Thyroid gland (tissue), 4 donors: ENCODE data around the gene BCKDK.

ENCODE experiments used
- POLR2A ChIP-seq, 2 donors: fragments of 450-650 bp; IDR thresholded peaks; one replicate each; pipeline ENCODE4 v1.6.1; 2017; ENCODE audit warnings: antibody characterized with exemption in 2 of 2, mild to moderate bottlenecking in 2 of 2, moderate library complexity in 1 of 2
- TF ChIP-seq, protein P1 (sequence below), 6 experiments: fragments of 200-600 bp in 3 of 6; fragments of 450-650 bp in 3 of 6; sonication (generic) in 3 of 6; IDR thresholded peaks; one replicate each; pipeline ENCODE4 v1.5.1; 2016 to 2019; ENCODE audit warnings: antibody characterized with exemption in 6 of 6, mild to moderate bottlenecking in 2 of 6, inconsistent platforms in 1 of 6, moderate library complexity in 1 of 6

DNA sequence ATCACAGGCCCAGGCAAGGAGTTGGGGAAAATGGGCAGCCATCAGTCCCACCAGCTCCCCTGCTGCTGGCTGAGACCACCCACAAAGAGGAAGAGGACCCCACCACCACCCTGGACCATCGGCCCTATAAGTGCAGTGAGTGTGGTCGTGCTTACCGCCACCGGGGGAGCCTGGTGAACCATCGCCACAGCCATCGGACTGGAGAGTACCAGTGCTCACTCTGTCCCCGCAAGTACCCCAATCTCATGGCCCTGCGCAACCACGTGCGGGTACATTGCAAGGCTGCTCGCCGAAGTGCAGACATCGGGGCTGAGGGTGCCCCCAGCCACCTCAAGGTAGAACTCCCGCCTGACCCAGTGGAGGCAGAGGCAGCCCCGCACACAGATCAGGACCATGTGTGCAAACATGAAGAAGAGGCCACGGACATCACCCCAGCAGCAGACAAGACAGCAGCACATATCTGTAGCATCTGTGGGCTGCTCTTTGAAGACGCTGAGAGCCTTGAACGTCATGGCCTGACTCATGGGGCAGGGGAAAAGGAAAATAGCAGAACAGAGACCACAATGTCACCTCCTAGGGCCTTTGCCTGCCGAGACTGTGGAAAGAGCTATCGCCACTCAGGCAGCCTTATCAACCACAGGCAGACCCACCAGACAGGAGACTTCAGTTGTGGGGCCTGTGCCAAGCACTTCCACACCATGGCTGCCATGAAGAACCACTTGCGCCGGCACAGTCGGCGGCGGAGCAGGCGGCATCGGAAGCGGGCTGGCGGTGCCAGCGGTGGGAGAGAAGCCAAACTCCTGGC, 30.4 kb upstream of the BCKDK start:
- TF ChIP-seq, protein P1, sequence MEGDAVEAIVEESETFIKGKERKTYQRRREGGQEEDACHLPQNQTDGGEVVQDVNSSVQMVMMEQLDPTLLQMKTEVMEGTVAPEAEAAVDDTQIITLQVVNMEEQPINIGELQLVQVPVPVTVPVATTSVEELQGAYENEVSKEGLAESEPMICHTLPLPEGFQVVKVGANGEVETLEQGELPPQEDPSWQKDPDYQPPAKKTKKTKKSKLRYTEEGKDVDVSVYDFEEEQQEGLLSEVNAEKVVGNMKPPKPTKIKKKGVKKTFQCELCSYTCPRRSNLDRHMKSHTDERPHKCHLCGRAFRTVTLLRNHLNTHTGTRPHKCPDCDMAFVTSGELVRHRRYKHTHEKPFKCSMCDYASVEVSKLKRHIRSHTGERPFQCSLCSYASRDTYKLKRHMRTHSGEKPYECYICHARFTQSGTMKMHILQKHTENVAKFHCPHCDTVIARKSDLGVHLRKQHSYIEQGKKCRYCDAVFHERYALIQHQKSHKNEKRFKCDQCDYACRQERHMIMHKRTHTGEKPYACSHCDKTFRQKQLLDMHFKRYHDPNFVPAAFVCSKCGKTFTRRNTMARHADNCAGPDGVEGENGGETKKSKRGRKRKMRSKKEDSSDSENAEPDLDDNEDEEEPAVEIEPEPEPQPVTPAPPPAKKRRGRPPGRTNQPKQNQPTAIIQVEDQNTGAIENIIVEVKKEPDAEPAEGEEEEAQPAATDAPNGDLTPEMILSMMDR (IDR thresholded peaks at IDR 0.05) = no peak
- no peak for TF ChIP-seq POLR2A (IDR thresholded peaks at IDR 0.05)
